ENCODE data around the gene PPEF1.
"Not testable (repeated sequence)": the region's sequence is repeated elsewhere in the genome, so short reads cannot be mapped to it uniquely, and the experiment has no call there.

The PPEF1 gene

GRCh38 chrX:18733287-18733686 lies 25.8 kb downstream of the PPEF1 start:
- no peaks in the 10 kb centered on the region for H3K27me3 Mint-ChIP-seq
- no peaks in the 10 kb centered on the region for H3K36me3 Mint-ChIP-seq (ENCODE audit: low read depth)
- no peaks in the 10 kb centered on the region for H3K9me3 Mint-ChIP-seq
- no peak overlapping the region for H3K4me3 Mint-ChIP-seq
- H3K4me1 Mint-ChIP-seq (ENCODE audit: low read depth) = no peaks in the 10 kb centered on the region
- no peak overlapping the region for H3K27ac Mint-ChIP-seq

DNA sequence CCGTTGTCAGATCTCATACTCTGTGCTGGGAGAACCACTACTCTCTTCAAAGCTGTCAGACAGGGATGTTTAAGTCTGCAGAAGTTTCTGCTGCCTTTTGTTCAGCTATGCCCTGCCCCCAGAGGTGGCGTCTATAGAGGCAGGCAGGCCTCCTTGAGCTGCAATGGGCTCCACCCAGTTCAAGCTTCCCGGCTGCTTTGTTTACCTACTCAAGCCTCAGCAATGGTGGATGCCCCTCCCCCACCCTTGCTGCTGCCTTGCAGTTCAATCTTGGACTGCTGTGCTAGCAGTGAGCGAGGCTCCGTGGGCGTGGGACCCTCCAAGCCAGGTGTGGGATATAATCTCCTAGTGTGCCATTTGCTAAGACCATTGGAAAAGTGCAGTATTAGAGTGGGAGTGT lies 32.2 kb downstream of the PPEF1 start:
- H3K27ac Mint-ChIP-seq; H3K9me3 Mint-ChIP-seq; H3K36me3 Mint-ChIP-seq (ENCODE audit: low read depth); H3K4me3 Mint-ChIP-seq; H3K27me3 Mint-ChIP-seq; H3K4me1 Mint-ChIP-seq (ENCODE audit: low read depth): not testable (repeated sequence)

DNA sequence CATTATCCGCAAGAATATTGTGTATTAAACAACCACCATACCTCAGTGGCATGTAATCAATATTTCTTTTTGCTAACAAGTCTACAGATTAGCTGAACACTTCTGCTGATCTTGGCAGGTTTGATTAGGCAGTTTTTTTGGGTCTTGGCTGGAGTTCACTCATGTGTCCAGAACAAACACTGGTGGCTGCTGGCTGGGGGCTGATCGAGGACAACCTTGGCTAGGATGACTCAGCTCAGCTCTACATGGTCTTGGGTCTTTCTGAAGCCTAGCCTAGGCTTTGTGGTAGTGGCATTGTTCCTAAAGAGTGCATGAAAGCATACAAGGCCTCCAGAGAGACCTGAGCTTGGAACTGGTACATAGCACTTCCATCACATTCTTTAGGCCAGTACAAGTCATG lies 41.1 kb downstream of the PPEF1 start:
- no peak overlapping the region for H3K27ac Mint-ChIP-seq
- H3K9me3 Mint-ChIP-seq = no peaks in the 10 kb centered on the region

GRCh38 chrX:18753631-18754030 lies 46.2 kb downstream of the PPEF1 start:
- no peak overlapping the region for H3K27ac Mint-ChIP-seq
- no peaks in the 10 kb centered on the region for H3K36me3 Mint-ChIP-seq (ENCODE audit: low read depth)
- no peak overlapping the region for H3K4me3 Mint-ChIP-seq
- H3K4me1 Mint-ChIP-seq (ENCODE audit: low read depth) = no peaks in the 10 kb centered on the region
- no peaks in the 10 kb centered on the region for H3K27me3 Mint-ChIP-seq
- H3K9me3 Mint-ChIP-seq = no peaks in the 10 kb centered on the region

More for the DNA sequence above, 41.1 kb downstream of the PPEF1 start:
- H3K36me3 Mint-ChIP-seq (ENCODE audit: low read depth) = no peaks in the 10 kb centered on the region
- H3K27me3 Mint-ChIP-seq = no peaks in the 10 kb centered on the region
- H3K4me1 Mint-ChIP-seq (ENCODE audit: low read depth) = no peaks in the 10 kb centered on the region
- H3K4me3 Mint-ChIP-seq = no peak overlapping the region

DNA sequence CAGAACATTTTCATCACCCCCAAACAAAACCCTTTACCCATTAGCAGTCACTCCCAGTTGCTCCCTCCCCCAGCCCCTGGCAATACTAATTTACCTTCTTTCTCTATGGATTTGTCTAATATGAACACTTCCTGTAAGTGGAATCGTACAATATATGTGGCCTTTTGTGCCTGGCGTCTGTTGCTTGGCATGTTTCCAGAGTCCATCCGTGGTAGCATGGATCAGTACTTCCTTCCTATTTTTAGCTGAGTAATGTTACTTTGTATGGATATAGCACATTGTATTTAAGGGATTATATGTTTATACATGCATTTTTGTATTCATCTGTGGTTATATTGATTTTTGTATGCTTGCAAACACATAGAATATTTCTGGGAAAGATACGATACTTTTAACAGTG lies 48.2 kb downstream of the PPEF1 start:
- no peak overlapping the region for H3K4me3 Mint-ChIP-seq
- H3K4me1 Mint-ChIP-seq (ENCODE audit: low read depth) = no peaks in the 10 kb centered on the region
- H3K36me3 Mint-ChIP-seq (ENCODE audit: low read depth) = no peaks in the 10 kb centered on the region
- H3K27ac Mint-ChIP-seq = no peak overlapping the region
- H3K27me3 Mint-ChIP-seq = no peaks in the 10 kb centered on the region
- H3K9me3 Mint-ChIP-seq = no peaks in the 10 kb centered on the region

DNA sequence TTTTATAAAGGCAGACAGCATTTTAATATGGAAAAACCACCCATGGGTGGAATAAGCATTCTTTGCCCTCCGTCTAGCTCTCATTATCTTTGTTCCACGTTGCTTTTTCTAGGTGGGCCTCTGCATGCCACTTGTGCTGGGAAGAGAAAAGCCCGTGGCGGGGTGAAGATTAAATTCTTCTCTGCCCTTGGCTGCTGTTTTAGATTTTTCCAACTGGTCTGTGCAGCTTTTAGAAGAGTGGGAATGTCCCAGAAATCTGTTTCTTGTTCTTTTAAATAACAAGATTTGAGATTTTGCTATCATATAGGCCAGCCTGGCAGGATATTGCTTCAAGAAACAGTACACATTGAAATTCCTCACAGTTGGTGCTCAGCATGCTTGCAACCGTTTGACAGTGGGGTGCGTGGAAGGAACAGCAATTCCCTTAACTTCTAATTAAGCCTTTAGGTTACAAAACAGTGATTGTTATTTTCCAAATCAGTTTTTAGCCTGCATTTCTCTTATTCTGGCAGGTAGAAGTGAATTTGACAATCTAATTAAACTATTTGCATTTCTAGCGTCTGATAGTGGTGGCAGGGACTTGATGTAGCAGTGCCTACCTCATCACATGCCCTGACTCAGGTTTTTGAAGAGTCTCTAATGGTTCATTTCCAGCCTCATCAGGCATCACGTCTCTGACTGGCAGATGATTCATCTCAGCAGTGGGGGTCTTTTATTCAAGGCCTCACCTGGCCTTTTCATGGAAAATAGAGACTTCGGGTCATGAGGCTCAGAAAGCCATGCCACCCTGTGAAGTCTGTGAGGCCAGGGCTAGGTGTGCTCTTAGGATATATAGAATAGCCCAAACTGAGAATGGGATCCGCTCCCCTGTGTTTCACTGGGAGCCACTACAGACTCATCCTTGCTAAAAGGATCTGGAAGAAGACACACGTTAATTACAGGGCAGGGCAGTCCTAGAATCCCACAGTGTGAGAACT lies 50.8 kb downstream of the PPEF1 start:
- no peaks in the 10 kb centered on the region for H3K27me3 Mint-ChIP-seq

GRCh38 chrX:18761750-18762149 lies 54.3 kb downstream of the PPEF1 start:
- no peaks in the 10 kb centered on the region for H3K36me3 Mint-ChIP-seq (ENCODE audit: low read depth)
- no peaks in the 10 kb centered on the region for H3K4me1 Mint-ChIP-seq (ENCODE audit: low read depth)
- no peaks in the 10 kb centered on the region for H3K27me3 Mint-ChIP-seq

More for the DNA sequence above, 50.8 kb downstream of the PPEF1 start:
- Mint-ChIP-seq H3K27ac (no peak overlapping the region), H3K9me3 (no peaks in the 10 kb centered on the region), H3K36me3 (ENCODE audit: low read depth) (no peaks in the 10 kb centered on the region), H3K4me1 (ENCODE audit: low read depth) (no peaks in the 10 kb centered on the region), H3K4me3 (no peak overlapping the region)

DNA sequence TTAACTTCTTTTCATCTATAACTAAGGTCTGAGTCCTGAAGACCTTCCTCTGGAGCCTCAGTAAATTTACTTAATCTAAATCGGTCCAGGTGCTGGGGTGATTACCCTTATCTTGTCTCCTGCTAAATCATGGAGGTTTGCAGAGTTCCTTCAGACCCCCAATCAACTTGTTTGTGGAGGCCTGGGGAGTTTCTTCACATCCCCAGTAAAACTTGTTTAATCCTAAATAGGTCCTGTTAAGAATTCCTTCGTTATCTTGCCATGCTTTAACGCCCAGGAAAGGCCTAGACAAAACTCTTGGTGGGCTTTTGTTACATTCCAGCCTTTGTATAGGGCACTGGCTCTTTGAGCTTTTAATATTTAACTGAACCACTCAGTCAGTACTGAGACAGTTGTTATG lies 55.7 kb downstream of the PPEF1 start:
- H3K4me3 Mint-ChIP-seq; H3K27ac Mint-ChIP-seq; H3K4me1 Mint-ChIP-seq (ENCODE audit: low read depth); H3K27me3 Mint-ChIP-seq; H3K9me3 Mint-ChIP-seq; H3K36me3 Mint-ChIP-seq (ENCODE audit: low read depth): not testable (repeated sequence)

More at GRCh38 chrX:18761750-18762149, 54.3 kb downstream of the PPEF1 start:
- Mint-ChIP-seq H3K4me3 (no peak overlapping the region), H3K27ac (no peak overlapping the region), H3K9me3 (no peaks in the 10 kb centered on the region)

- H3K27me3 Mint-ChIP-seq = no peaks in the 10 kb centered on the region
- H3K27ac Mint-ChIP-seq = no peak overlapping the region
- H3K36me3 Mint-ChIP-seq (ENCODE audit: low read depth) = no peaks in the 10 kb centered on the region
- H3K4me1 Mint-ChIP-seq (ENCODE audit: low read depth) = no peaks in the 10 kb centered on the region
- no peak overlapping the region for H3K4me3 Mint-ChIP-seq
- no peaks in the 10 kb centered on the region for H3K9me3 Mint-ChIP-seq
Measured at GRCh38 chrX:18769364-18769763, 61.9 kb downstream of the PPEF1 start.

- H3K4me1 Mint-ChIP-seq (ENCODE audit: low read depth) = no peaks in the 10 kb centered on the region
Measured at GRCh38 chrX:18769812-18770573, 62.5 kb downstream of the PPEF1 start.

GRCh38 chrX:18789916-18790315 lies 82.5 kb downstream of the PPEF1 start:
- H3K36me3 Mint-ChIP-seq (ENCODE audit: low read depth) = no peaks in the 10 kb centered on the region
- H3K4me3 Mint-ChIP-seq = no peak overlapping the region
- H3K27ac Mint-ChIP-seq = no peak overlapping the region
- no peaks in the 10 kb centered on the region for H3K27me3 Mint-ChIP-seq
- no peaks in the 10 kb centered on the region for H3K9me3 Mint-ChIP-seq
- H3K4me1 Mint-ChIP-seq (ENCODE audit: low read depth) = no peaks in the 10 kb centered on the region

More at GRCh38 chrX:18769812-18770573, 62.5 kb downstream of the PPEF1 start:
- Mint-ChIP-seq H3K4me3 (no peak overlapping the region), H3K36me3 (ENCODE audit: low read depth) (no peaks in the 10 kb centered on the region), H3K27me3 (no peaks in the 10 kb centered on the region), H3K27ac (no peak overlapping the region), H3K9me3 (no peaks in the 10 kb centered on the region)

GRCh38 chrX:18792828-18793227 lies 85.4 kb downstream of the PPEF1 start:
- Mint-ChIP-seq H3K4me3 (no peak overlapping the region), H3K27ac (no peak overlapping the region), H3K36me3 (ENCODE audit: low read depth) (no peaks in the 10 kb centered on the region), H3K4me1 (ENCODE audit: low read depth) (no peaks in the 10 kb centered on the region), H3K9me3 (no peaks in the 10 kb centered on the region), H3K27me3 (no peaks in the 10 kb centered on the region)

DNA sequence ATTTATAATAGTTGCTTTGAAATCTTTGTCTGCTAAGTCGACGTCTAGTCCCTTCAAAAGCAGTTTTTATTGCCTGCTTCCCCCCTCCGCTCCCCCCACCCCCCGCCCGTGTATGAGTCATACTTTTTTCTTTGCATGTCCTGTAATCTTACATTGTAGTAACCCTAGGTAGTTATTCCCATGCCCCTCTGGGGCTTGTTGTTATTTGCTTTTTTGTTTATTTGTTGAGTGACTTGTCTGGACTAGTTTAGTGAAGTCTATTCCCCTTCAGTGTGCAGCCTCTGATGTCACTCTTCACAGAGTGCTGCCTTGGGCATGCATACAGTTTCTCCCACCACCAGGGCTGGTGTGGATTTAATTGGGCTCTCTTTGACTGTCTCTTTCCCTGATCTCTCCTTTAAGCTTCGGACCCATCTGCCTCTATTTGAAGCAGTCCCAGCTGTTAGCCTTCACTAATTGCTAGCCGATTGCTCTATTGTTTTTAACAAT lies 86.2 kb downstream of the PPEF1 start:
- Mint-ChIP-seq H3K27ac (no peak overlapping the region), H3K36me3 (ENCODE audit: low read depth) (no peaks in the 10 kb centered on the region), H3K9me3 (no peaks in the 10 kb centered on the region), H3K27me3 (no peaks in the 10 kb centered on the region), H3K4me3 (no peak overlapping the region), H3K4me1 (ENCODE audit: low read depth) (no peaks in the 10 kb centered on the region)

DNA sequence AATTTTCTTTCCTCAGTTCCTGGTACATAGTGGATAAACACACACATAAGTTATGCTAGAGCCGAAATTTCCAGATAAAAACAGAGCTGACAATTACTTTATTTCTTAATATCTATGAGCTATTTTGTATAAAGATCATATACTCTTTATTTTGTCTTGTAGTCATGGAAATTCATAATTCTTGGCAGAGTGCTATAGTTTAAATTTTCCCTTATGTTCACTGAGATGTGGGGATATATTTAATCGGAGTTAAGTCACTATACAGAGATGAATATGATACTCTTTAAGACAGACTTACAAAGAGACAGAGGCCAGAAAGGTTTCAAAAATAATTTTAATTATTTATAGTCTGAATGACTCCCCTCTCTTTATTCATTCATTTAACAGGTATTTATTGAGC lies 89.7 kb downstream of the PPEF1 start:
- no peaks in the 10 kb centered on the region for H3K4me1 Mint-ChIP-seq (ENCODE audit: low read depth)
- no peak overlapping the region for H3K4me3 Mint-ChIP-seq
- no peaks in the 10 kb centered on the region for H3K36me3 Mint-ChIP-seq (ENCODE audit: low read depth)
- no peak overlapping the region for H3K27ac Mint-ChIP-seq
- no peaks in the 10 kb centered on the region for H3K27me3 Mint-ChIP-seq
- H3K9me3 Mint-ChIP-seq = no peaks in the 10 kb centered on the region

GRCh38 chrX:18799911-18800310 lies 92.5 kb downstream of the PPEF1 start:
- no peaks in the 10 kb centered on the region for H3K36me3 Mint-ChIP-seq (ENCODE audit: low read depth)
- no peak overlapping the region for H3K27ac Mint-ChIP-seq
- H3K4me3 Mint-ChIP-seq = no peak overlapping the region
- H3K9me3 Mint-ChIP-seq = no peaks in the 10 kb centered on the region
- no peaks in the 10 kb centered on the region for H3K4me1 Mint-ChIP-seq (ENCODE audit: low read depth)
- no peaks in the 10 kb centered on the region for H3K27me3 Mint-ChIP-seq

Data from stimulated activated naive CD8-positive, alpha-beta T cell treated with anti-CD3 and anti-CD28 coated beads, Interleukin-15, Interleukin-2, amounts not matched to agents 100 ng/mL and 50 ng/mL, for 24 hours (primary cell).